ENCODE data around the gene SLC25A29. TPM values are rescaled to one million over a fixed set of nuclear protein-coding genes. Genes with fewer than 3 reads are reported as not detected.

The SLC25A29 gene
- total and polyA plus RNA-seq, 2 of the 13 experiments (the other 11 are each of a cell fraction or from before 2014, with no cell fraction given), result 12.2 to 17.2 TPM

- intact Hi-C loops (cut with micrococcal nuclease; ENCODE audit: unreplicated experiment), result no loop called here
- in situ Hi-C loops (cut with HindIII; ENCODE audit: extremely low pct_ligation_motif_present, low pct_unique_long_range_greater_than_20kb), result no loop called here
- Histone ChIP-seq H3K9ac (ENCODE audit: insufficient read depth, low read depth, low read length) (0 out of 2 replicates have a peak overlapping the region, but pooled peaks have one; percentile 7), H3K4me3 (replicated peaks in 1 of 3; ENCODE audit: insufficient read depth in 1 of 3, low read depth in 2 of 3, low read length in 3 of 3) (no peak overlapping the region), H3K79me2 (ENCODE audit: insufficient read depth, low read length) (peaks cover 3% of the 10 kb centered on the region), H3K4me2 (ENCODE audit: low read depth, low read length) (no peak overlapping the region), H2AFZ (ENCODE audit: low read length) (no peak overlapping the region), H4K20me1 (ENCODE audit: insufficient read depth, low read length) (no peaks in the 10 kb centered on the region), H3K36me3 (replicated peaks in 1 of 2; ENCODE audit: control insufficient read depth in 1 of 2, insufficient read depth in 2 of 2, low read length in 2 of 2) (peaks cover under 1 to 4% of the 10 kb centered on the region in 2 experiments; a peak in 1 of 5 replicates), H3K27ac (ENCODE audit: extremely low read length, insufficient read depth, low read length) (peak overlapping the region; percentile 40), H3K9me3 (ENCODE audit: low read length) (no peaks in the 10 kb centered on the region), H3K27me3 (ENCODE audit: control insufficient read depth in 1 of 2, insufficient read depth in 2 of 2, low read length in 2 of 2) (no peaks in the 10 kb centered on the region), H3K4me1 (ENCODE audit: insufficient read depth, low read length) (peaks cover 64% of the 10 kb centered on the region)
- no TSS peak for BruUV-seq (replicated peaks)
- DNase-seq (ENCODE audit: low spot score) (no peak), FAIRE-seq (no peak), ATAC-seq (no peak)
- WGBS (ENCODE audit: low lambda C conversion rate), result 61% methylated on average over 3 of the region's 10 CpGs
- ChIA-PET CTCF (ENCODE audit: low intra/inter-chr PET ratio, low total read pairs) (interaction anchor here (1.9 to 2.0 kb wide), 2 partner anchors 16 to 91 kb away, joined by 8 to 14 read pairs; no protein-coding TSS in a partner anchor), POLR2A (interaction anchor here (1.1 kb wide), 1 partner anchor 44 kb away, joined by 3 read pairs; no protein-coding TSS in a partner anchor)
- TF ChIP-seq ZNF296 (CRISPR knock-in tag; conservative IDR thresholded peaks at IDR 0.05), result no peak
- no peak for TF ChIP-seq TAF1 (CRISPR knock-in tag; IDR thresholded peaks at IDR 0.05)
- TF ChIP-seq IRF9 (CRISPR knock-in tag; IDR thresholded peaks at IDR 0.05; ENCODE audit: borderline replicate concordance), result no peak
- no peak for TF ChIP-seq GLI4 (CRISPR knock-in tag; IDR thresholded peaks at IDR 0.05; ENCODE audit: borderline replicate concordance)
- 0 out of 2 replicates have a peak, but pooled peaks have one; percentile 54 for TF ChIP-seq ZNF674 (CRISPR knock-in tag; IDR thresholded peaks at IDR 0.05; ENCODE audit: low read depth)
- no peak for TF ChIP-seq ETS1 (CRISPR knock-in tag; IDR thresholded peaks at IDR 0.05)
- no peak for TF ChIP-seq CBX5 (CRISPR knock-in tag; IDR thresholded peaks at IDR 0.05; ENCODE audit: borderline replicate concordance)
- no peak for TF ChIP-seq E2F2 (CRISPR knock-in tag; IDR thresholded peaks at IDR 0.05; ENCODE audit: borderline replicate concordance)
- 0 out of 2 replicates have a peak, but pooled peaks have one; percentile 50 for TF ChIP-seq KLF13 (CRISPR knock-in tag; IDR thresholded peaks at IDR 0.05)
- TF ChIP-seq HDAC1 (CRISPR knock-in tag; IDR thresholded peaks at IDR 0.05), result 0 out of 2 replicates have a peak, but pooled peaks have one; percentile 32
- no peak for TF ChIP-seq ZNF350 (CRISPR knock-in tag; IDR thresholded peaks at IDR 0.05; ENCODE audit: borderline replicate concordance, low read depth)
- no peak for TF ChIP-seq ZNF598 (CRISPR knock-in tag; IDR thresholded peaks at IDR 0.05; ENCODE audit: borderline replicate concordance)
- no peak for TF ChIP-seq AGO2 (optimal IDR thresholded peaks at IDR 0.05; ENCODE audit: low read depth, low read length)
- no peak for TF ChIP-seq RXRB (CRISPR knock-in tag; IDR thresholded peaks at IDR 0.05; ENCODE audit: borderline replicate concordance)
- no peak for TF ChIP-seq ZNF513 (CRISPR knock-in tag; conservative IDR thresholded peaks at IDR 0.05)
- TF ChIP-seq ZFP91 (CRISPR knock-in tag; IDR thresholded peaks at IDR 0.05; ENCODE audit: borderline replicate concordance), result 0 out of 2 replicates have a peak, but pooled peaks have one; percentile 27
Measured at GRCh38 chr14:100286484-100287191, 19.6 kb downstream of the SLC25A29 start.
